PC-3 (cell line): Measurements from ENCODE around the gene WDR3. TPM values are rescaled to one million over a fixed set of nuclear protein-coding genes. Genes with fewer than 3 reads are reported as not detected.

Source experiments
- ATAC-seq: fragments of 200-7000 bp; cut with Tn5 transposase; 2 replicates; pipeline ENCODE4 v1.9.1; 2020; ENCODE audit warnings: mild to moderate bottlenecking, moderate library complexity
- BruUV-seq: library from RNA; stranded (reverse); fragments of 400-500 nt; replicated peaks from 2 replicates; lab custom pipeline; 2021; lab: Mats Ljungman, UMichigan
- CTCF ChIA-PET: fragments of 300-600 bp; sonication (Branson Sonifier 250); formaldehyde crosslinking; loops from one replicate; lab custom pipeline; 2022; ENCODE audit warnings: antibody characterized with exemption; lab: Charles Lee
- POLR2A ChIA-PET: fragments of 300-600 bp; sonication (Branson Sonifier 250); formaldehyde crosslinking; loops from one replicate; lab custom pipeline; 2022; ENCODE audit warnings: antibody characterized with exemption; ENCODE audit not compliant: unreplicated experiment; lab: Charles Lee
- DNase-seq: peaks from one replicate; pipeline ENCODE4 v3.0.0-alpha.2; 2015
- H2AFZ ChIP-seq: fragments of 300-600 bp; sonication (generic); 2 replicates; pipeline ENCODE4 v1.6.0; 2016; ENCODE audit warnings: antibody characterized with exemption, low read length
- H3F3A ChIP-seq: fragments of 300-600 bp; sonication (generic); one replicate; pipeline ENCODE4 v1.6.0; 2017; ENCODE audit warnings: antibody characterized with exemption, low read length, control low read depth, mild to moderate bottlenecking; ENCODE audit not compliant: unreplicated experiment
- H3K27ac ChIP-seq: fragments of 300-600 bp; sonication (generic); 2 replicates; pipeline ENCODE4 v1.5.1; 2016; ENCODE audit warnings: mild to moderate bottlenecking, low read length
- H3K27me3 ChIP-seq: fragments of 300-600 bp; sonication (generic); 2 replicates; pipeline ENCODE4 v1.6.1; 2016; ENCODE audit warnings: low read length, mixed read lengths
- H3K36me3 ChIP-seq: fragments of 300-600 bp; sonication (generic); 2 replicates; pipeline ENCODE4 v1.6.1; 2016; ENCODE audit warnings: low read depth, mixed run types, low read length, mixed read lengths
- H3K4me1 ChIP-seq: fragments of 300-600 bp; sonication (generic); 2 replicates; pipeline ENCODE4 v1.5.1; 2016; ENCODE audit warnings: low read length; ENCODE audit not compliant: insufficient read depth
- H3K4me2 ChIP-seq: fragments of 300-600 bp; sonication (generic); 2 replicates; pipeline ENCODE4 v1.6.0; 2016; ENCODE audit warnings: low read length
- H3K4me3 ChIP-seq: fragments of 300-600 bp; sonication (generic); 2 replicates; pipeline ENCODE4 v1.5.1; 2016; ENCODE audit warnings: mild to moderate bottlenecking, low read length, mixed read lengths
- H3K79me2 ChIP-seq: fragments of 300-600 bp; sonication (generic); 2 replicates; pipeline ENCODE4 v1.6.1; 2017; ENCODE audit warnings: low read length, mixed read lengths
- H3K9ac ChIP-seq: fragments of 300-600 bp; sonication (generic); 2 replicates; pipeline ENCODE4 v1.6.0; 2016; ENCODE audit warnings: mild to moderate bottlenecking, low read length
- H3K9me2 ChIP-seq: fragments of 300-600 bp; sonication (generic); replicated peaks from 2 replicates; pipeline ENCODE4 v1.6.1; 2016; ENCODE audit warnings: mixed run types, low read length, mixed read lengths
- H3K9me3 ChIP-seq: fragments of 300-600 bp; sonication (generic); 2 replicates; pipeline ENCODE4 v1.6.1; 2016; ENCODE audit warnings: low read length, mixed read lengths
- H4K20me1 ChIP-seq: fragments of 300-600 bp; sonication (generic); 2 replicates; pipeline ENCODE4 v1.6.1; 2016; ENCODE audit warnings: low read length, mixed read lengths
- EZH2 ChIP-seq: fragments of 300-600 bp; sonication (generic); IDR thresholded peaks from one replicate; pipeline ENCODE4 v1.6.1; 2017; ENCODE audit warnings: antibody characterized with exemption, mild to moderate bottlenecking, low read length; ENCODE audit not compliant: unreplicated experiment
- EZH2phosphoT487 ChIP-seq: fragments of 300-600 bp; sonication (generic); IDR thresholded peaks from 2 replicates; pipeline ENCODE4 v1.6.1; 2018; ENCODE audit warnings: mild to moderate bottlenecking, antibody characterized with exemption, low read length, borderline replicate concordance
- intact Hi-C: fragments of 100-400 bp; cut with micrococcal nuclease; formaldehyde crosslinking; loops from 2 replicates; pipeline ENCODE4 v1.9.0; 2023
- total RNA-seq: library from RNA; depleted of rRNA; stranded (reverse); fragments of >200 nt; gene quantifications from 2 replicates; pipeline ENCODE4 v1.2.3, GENCODE V29; 2014
- TF ChIP-seq, protein P1 (sequence below): fragments of 300-600 bp; sonication (generic); conservative IDR thresholded peaks from 2 replicates; pipeline ENCODE4 v1.5.1; 2017; ENCODE audit warnings: antibody characterized with exemption, low read depth, mild to moderate bottlenecking, low read length

WDR3 gene
- total RNA-seq, 1 experiment from 2014 or later = 57.8 TPM

DNA sequence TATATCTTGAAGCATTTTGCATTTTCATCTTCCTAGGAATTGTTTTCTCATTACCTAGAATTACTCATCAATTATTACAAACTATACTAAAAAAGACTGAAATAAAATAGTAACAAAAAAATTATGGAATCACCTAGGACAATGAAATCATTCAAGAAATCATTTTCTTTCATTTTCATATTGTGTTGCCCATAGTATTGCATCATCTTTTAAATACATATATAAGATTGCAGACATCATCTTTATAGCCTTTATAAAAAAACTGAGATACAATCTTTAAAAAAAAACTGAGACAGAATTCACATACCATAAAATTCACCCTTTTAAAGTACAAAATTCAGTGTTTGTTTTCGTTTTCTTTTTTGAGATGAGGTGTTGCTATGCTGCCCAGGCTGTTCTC, 29.7 kb upstream of the WDR3 start:
- ATAC-seq = no peak
- no peaks in the 10 kb centered on the region for H3K27me3 ChIP-seq
- no peak overlapping the region for H3K9ac ChIP-seq
- POLR2A ChIA-PET = interaction anchor here (0.6 kb wide), 1 partner anchor 132 kb away, joined by 4 read pairs; no protein-coding TSS in a partner anchor
- no peak for DNase-seq
- BruUV-seq = no TSS peak
- H3K79me2 ChIP-seq = no peaks in the 10 kb centered on the region
- no peaks in the 10 kb centered on the region for H3F3A ChIP-seq
- no peak overlapping the region for H2AFZ ChIP-seq
- H3K27ac ChIP-seq = no peak overlapping the region
- no peak overlapping the region for H3K4me3 ChIP-seq
- no peaks in the 10 kb centered on the region for H4K20me1 ChIP-seq
- CTCF ChIA-PET = no interaction called here
- H3K4me2 ChIP-seq = no peak overlapping the region
- peaks cover 41% of the 10 kb centered on the region for H3K36me3 ChIP-seq
- intact Hi-C loops = no loop called here
- TF ChIP-seq EZH2 = no peak
- no peak for TF ChIP-seq EZH2phosphoT487
- TF ChIP-seq, protein P1, sequence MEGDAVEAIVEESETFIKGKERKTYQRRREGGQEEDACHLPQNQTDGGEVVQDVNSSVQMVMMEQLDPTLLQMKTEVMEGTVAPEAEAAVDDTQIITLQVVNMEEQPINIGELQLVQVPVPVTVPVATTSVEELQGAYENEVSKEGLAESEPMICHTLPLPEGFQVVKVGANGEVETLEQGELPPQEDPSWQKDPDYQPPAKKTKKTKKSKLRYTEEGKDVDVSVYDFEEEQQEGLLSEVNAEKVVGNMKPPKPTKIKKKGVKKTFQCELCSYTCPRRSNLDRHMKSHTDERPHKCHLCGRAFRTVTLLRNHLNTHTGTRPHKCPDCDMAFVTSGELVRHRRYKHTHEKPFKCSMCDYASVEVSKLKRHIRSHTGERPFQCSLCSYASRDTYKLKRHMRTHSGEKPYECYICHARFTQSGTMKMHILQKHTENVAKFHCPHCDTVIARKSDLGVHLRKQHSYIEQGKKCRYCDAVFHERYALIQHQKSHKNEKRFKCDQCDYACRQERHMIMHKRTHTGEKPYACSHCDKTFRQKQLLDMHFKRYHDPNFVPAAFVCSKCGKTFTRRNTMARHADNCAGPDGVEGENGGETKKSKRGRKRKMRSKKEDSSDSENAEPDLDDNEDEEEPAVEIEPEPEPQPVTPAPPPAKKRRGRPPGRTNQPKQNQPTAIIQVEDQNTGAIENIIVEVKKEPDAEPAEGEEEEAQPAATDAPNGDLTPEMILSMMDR = no peak
- no peaks in the 10 kb centered on the region for H3K4me1 ChIP-seq
- no peaks in the 10 kb centered on the region for H3K9me2 ChIP-seq
- H3K9me3 ChIP-seq = no peaks in the 10 kb centered on the region

DNA sequence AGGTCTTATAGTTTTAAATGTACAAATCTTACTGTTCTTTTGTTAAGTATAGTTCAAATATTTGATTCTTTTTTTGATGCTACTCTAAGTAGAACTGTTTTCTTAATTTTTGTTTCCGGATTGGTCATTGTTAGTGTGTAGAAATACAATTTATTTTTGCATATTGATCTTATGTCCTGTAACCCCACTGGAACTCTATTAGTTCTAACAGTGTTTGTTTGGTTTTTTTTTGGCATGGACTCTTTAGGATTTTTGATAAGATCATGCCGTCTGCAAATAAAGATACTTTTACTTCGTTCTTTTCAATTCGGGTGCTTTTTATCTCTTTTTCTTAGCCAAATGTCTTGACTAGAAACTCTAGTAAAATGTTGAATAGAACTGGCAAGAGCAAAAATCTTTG, 26.6 kb upstream of the WDR3 start:
- TF ChIP-seq, protein P1 = no peak
- no peak for TF ChIP-seq EZH2
- no peak for TF ChIP-seq EZH2phosphoT487

DNA sequence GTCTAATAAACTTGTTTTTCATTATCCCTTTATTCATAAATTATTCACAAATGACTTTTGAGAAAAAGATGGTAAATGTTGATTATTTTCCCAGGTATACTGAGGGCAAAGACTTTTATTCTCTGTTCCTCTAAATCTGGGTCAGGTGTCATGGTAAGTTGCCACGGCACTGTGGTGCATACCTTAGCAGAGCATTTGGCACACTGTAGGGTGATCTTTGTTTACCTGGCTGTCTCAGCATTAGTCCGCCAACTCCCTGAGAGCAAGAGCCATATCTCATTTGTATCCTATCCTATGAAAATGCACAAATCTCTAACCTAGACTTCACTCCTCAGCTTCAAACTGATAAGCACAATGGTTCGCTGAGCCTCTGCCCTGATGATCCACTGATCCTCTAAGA, 25.1 kb upstream of the WDR3 start:
- POLR2A ChIA-PET = interaction anchor here (0.6 kb wide), 1 partner anchor 439 kb away, joined by 3 read pairs; no protein-coding TSS in a partner anchor
- no peaks in the 10 kb centered on the region for H3K4me1 ChIP-seq
- H3K27ac ChIP-seq = no peak overlapping the region
- H3K9ac ChIP-seq = no peak overlapping the region
- H3F3A ChIP-seq = no peaks in the 10 kb centered on the region
- BruUV-seq = no TSS peak
- ATAC-seq (no peak), DNase-seq (no peak)
- H4K20me1 ChIP-seq = no peaks in the 10 kb centered on the region
- no peaks in the 10 kb centered on the region for H3K79me2 ChIP-seq
- no peak for TF ChIP-seq EZH2
- TF ChIP-seq, protein P1 = no peak
- TF ChIP-seq EZH2phosphoT487 = no peak
- H3K9me3 ChIP-seq = no peaks in the 10 kb centered on the region
- H2AFZ ChIP-seq = no peak overlapping the region
- intact Hi-C loops = no loop called here
- H3K4me2 ChIP-seq = no peak overlapping the region
- no peaks in the 10 kb centered on the region for H3K9me2 ChIP-seq
- no peak overlapping the region for H3K4me3 ChIP-seq
- H3K36me3 ChIP-seq = peaks cover 34% of the 10 kb centered on the region
- no peaks in the 10 kb centered on the region for H3K27me3 ChIP-seq
- CTCF ChIA-PET = no interaction called here

More for the DNA sequence above, 26.6 kb upstream of the WDR3 start:
- Histone ChIP-seq H3K9me2 (no peaks in the 10 kb centered on the region), H3K79me2 (no peaks in the 10 kb centered on the region), H3K4me2 (no peak overlapping the region), H4K20me1 (no peaks in the 10 kb centered on the region), H3K27ac (no peak overlapping the region), H2AFZ (no peak overlapping the region), H3K9ac (no peak overlapping the region), H3K9me3 (no peaks in the 10 kb centered on the region), H3K27me3 (no peaks in the 10 kb centered on the region), H3K4me3 (no peak overlapping the region), H3F3A (no peaks in the 10 kb centered on the region), H3K36me3 (peaks cover 47% of the 10 kb centered on the region), H3K4me1 (no peaks in the 10 kb centered on the region)
- CTCF ChIA-PET = no interaction called here
- DNase-seq (no peak), ATAC-seq (no peak)
- intact Hi-C loops = no loop called here
- POLR2A ChIA-PET = no interaction called here
- BruUV-seq = no TSS peak
